ENCODE results near the gene SH2D1A.

SH2D1A gene

GRCh38 chrX:124341396-124342132, 4.8 kb upstream of the SH2D1A start:
- in situ Hi-C loops (cut with HindIII; ENCODE audit: low pct_ligation_motif_present, low sequenced_read_pairs), result no loop called here

GRCh38 chrX:124342174-124342867, 4.0 kb upstream of the SH2D1A start:
- Histone ChIP-seq H3K4me3 (ENCODE audit: low read depth, low read length) (no peak overlapping the region), H3K27me3 (replicated peaks) (no peaks in the 10 kb centered on the region), H3K27ac (no peak overlapping the region), H3K36me3 (replicated peaks) (no peaks in the 10 kb centered on the region)
- in situ Hi-C loops (cut with HindIII; ENCODE audit: low pct_ligation_motif_present, low sequenced_read_pairs), result no loop called here
- TF ChIP-seq CTCF (IDR thresholded peaks at IDR 0.05; ENCODE audit: low read depth, low read length, missing control alignments), result no peak
- DNase-seq, result no peak

More at GRCh38 chrX:124341396-124342132, 4.8 kb upstream of the SH2D1A start:
- Histone ChIP-seq H3K27ac (no peak overlapping the region), H3K4me3 (ENCODE audit: low read depth, low read length) (no peak overlapping the region), H3K27me3 (replicated peaks) (no peaks in the 10 kb centered on the region), H3K36me3 (replicated peaks) (no peaks in the 10 kb centered on the region)
- no peak for TF ChIP-seq CTCF (IDR thresholded peaks at IDR 0.05; ENCODE audit: low read depth, low read length, missing control alignments)
- DNase-seq, result no peak

DNA sequence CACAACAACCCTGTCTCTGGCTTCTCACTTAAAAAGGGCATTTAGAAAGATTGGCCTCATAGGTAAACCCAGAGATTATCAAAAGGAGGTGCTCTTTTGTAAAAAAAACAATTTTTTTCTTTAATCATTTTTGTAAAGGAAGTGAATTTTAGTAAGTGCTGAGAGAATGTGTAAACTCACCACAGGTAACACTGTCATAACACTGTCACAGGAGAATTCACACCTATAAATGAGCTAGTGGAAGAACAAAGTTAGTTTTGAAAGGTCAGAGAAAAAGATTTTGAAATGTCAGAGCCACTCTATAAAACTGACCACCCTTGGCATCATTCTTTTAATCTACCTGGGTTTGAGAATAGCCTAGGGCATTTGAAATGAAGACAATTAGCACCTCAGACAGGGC, 3.3 kb upstream of the SH2D1A start:
- H3K27ac ChIP-seq, result no peak overlapping the region
- no peaks in the 10 kb centered on the region for H3K36me3 ChIP-seq (replicated peaks)
- H3K4me3 ChIP-seq (ENCODE audit: low read depth, low read length), result no peak overlapping the region
- in situ Hi-C loops (cut with HindIII; ENCODE audit: low pct_ligation_motif_present, low sequenced_read_pairs), result no loop called here
- DNase-seq, result no peak
- no peaks in the 10 kb centered on the region for H3K27me3 ChIP-seq (replicated peaks)
- no peak for TF ChIP-seq CTCF (IDR thresholded peaks at IDR 0.05; ENCODE audit: low read depth, low read length, missing control alignments)

DNA sequence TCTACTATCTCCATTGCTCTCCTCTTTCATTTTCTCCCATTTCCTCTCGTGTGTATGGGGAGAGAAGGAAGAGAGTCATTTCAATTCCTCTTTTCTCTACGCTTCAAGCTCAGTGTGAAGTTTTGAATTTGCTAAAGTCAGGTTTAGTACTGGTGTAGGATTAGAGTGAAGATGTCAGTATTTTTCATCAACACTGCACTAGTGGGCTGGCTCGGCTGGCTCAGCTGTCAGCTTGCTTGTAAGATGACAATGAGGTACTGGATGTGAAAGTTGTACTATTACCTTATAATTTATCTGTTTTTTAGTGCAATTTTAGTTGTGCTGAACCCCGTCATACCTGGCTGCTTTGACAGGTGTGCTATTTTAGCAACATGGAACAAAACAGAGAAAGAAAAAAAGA, 2.1 kb upstream of the SH2D1A start:
- Histone ChIP-seq H3K36me3 (replicated peaks) (no peaks in the 10 kb centered on the region), H3K27ac (no peak overlapping the region), H3K27me3 (replicated peaks) (no peaks in the 10 kb centered on the region), H3K4me3 (ENCODE audit: low read depth, low read length) (no peak overlapping the region)
- no peak for DNase-seq
- in situ Hi-C loops (cut with HindIII; ENCODE audit: low pct_ligation_motif_present, low sequenced_read_pairs), result no loop called here
- TF ChIP-seq CTCF (IDR thresholded peaks at IDR 0.05; ENCODE audit: low read depth, low read length, missing control alignments), result no peak

DNA sequence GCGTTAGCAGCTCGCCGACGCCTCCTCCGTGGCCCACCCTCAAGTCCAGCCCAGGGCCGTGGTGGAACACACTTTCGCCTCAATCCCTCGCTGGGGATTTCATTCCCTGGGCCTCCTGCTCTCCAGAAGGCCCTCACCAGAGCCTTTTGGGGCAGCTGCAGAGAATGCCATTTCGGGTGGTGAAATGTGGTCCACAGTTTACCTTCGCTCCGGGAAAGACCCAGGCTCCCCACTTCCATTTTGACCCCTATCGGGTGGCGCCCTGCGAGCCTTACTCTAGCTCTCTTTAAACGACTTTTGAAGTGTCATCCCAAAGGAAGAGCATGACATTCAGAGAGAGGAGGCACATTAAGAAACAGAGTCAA, 496 bp downstream of the SH2D1A start:
- Histone ChIP-seq H3K36me3 (replicated peaks) (no peaks in the 10 kb centered on the region), H3K27ac (no peak overlapping the region), H3K27me3 (replicated peaks) (no peaks in the 10 kb centered on the region), H3K4me3 (ENCODE audit: low read depth, low read length) (no peak overlapping the region)
- in situ Hi-C loops (cut with HindIII; ENCODE audit: low pct_ligation_motif_present, low sequenced_read_pairs), result no loop called here
- no peak for DNase-seq
- TF ChIP-seq CTCF (IDR thresholded peaks at IDR 0.05; ENCODE audit: low read depth, low read length, missing control alignments), result no peak

Data from brain microvascular endothelial cell (primary cell).